EH (cell line): ENCODE data around the gene ZNF513.
"Not testable (repeated sequence)": the region's sequence is repeated elsewhere in the genome, so short reads cannot be mapped to it uniquely, and the experiment has no call there.

Experiments
- DNase-seq: peaks from one replicate; pipeline ENCODE4 v3.0.0-alpha.2; 2015; ENCODE audit warnings: low read depth

Gene ZNF513, protein sequence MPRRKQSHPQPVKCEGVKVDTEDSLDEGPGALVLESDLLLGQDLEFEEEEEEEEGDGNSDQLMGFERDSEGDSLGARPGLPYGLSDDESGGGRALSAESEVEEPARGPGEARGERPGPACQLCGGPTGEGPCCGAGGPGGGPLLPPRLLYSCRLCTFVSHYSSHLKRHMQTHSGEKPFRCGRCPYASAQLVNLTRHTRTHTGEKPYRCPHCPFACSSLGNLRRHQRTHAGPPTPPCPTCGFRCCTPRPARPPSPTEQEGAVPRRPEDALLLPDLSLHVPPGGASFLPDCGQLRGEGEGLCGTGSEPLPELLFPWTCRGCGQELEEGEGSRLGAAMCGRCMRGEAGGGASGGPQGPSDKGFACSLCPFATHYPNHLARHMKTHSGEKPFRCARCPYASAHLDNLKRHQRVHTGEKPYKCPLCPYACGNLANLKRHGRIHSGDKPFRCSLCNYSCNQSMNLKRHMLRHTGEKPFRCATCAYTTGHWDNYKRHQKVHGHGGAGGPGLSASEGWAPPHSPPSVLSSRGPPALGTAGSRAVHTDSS

DNA sequence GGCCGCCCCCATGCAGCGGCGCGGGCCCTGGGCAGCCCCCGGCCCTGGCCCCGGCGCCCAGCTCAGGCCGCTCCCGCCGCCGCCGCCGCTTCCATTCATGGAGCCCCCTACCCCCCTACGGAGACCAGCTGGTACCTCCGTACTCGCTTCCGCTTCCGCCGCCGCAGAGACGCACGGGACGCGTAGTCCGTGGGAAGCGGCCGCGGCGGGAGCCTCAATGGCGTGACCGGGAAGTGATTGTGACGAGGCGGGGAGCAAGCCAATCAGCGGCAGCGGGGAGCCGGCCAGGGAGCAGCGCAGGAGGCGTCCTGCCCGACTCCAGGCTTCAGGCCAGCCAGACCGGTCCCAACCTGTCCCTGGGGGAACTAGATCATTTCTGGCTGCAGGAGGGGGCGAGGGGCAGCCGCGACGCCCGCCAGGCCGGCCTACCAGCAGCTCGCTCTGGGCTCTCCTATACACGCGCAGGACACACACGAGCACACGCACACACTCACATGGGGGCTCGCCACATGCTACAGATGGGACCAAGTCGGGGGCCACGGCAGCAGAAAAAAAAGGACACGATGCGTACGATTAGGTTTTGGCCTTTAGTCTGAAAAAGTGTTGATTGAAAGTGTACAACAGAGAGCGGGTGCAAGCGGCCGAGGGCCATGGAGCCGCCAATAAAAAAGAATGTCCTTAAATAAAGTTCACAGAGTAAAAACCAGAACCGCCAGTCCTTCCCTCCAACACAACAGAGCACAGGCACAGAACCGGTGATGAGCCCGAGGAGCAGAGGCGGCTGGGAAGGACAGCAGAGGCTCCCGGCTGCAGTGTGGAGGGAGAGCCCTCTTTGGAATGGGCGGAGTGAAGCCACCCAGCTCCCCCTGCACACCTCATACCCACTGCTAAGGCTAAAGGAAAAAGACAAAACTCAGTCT, at the start of gene ZNF513:
ZNF513 (minus strand) TSS at position 109 of the 920 bp plus-strand sequence. CDS start 208 bp downstream, outside the sequence.
- peak; percentile 94 for DNase-seq

DNA sequence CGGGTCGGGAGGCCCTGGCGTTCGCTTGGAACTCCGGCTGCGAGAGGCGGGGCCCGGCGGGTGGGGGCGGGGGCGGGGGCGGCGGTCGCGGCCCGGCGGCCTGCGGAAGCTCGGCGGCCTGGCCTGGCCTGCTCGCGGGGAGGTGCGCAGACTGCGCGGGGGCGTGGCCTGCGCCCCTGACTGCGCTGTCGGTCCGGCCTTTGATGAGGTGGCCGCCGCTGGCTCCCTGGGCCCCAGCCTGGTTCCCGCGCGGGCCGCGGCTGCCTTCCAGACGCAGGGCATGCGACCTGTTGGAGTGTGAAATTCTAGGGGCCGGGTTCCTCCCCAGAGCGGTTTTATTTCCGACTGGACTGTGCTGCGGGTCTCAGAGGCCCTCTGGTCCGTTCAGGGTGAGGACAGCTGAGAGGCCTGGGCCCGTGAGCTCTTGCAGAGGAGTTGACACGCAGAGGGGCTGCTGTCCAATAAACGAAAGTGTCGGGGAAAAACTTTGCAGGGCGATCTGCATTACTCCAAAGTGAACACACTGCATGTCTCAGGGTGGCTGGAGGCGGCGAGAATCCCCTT, 48.5 kb upstream of the ZNF513 start:
- peak; percentile 88 for DNase-seq

DNA sequence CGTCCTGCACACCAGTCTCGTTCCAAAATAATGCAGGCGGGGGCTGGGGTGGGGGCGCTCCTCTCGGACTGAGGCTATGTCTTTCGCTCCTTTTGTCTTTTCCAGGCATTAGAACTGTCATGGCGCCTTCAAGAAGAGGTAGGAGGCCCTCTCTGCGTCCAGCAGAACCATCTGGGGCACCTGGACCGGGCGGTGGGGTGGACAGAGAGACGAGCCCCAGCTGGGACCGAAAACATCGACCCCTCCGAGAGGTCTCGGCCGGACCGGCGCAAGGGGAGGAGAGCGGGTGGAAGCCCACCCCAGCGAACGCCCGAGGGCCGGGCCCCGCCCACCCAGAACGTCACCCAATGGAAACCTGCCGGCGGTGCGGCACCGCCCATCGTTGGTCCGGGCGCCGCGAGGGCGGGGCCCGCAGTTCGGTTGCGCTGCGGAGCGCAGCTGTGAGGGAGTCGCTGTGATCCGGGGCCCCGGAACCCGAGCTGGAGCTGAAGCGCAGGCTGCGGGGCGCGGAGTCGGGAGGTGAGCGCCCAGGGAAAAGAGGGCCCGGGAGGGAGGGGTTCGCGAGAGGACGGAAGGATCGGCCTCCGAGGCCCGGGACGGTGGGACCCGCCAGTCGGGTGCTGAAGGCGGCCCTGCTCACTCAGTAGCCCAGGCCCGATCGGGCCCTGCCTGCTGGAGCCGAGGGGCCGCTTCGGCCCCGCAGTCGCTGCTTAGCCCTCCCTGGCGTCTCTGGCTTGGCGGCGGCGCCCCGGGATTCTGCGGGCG, 47.9 kb upstream of the ZNF513 start, which contains the start of gene NRBP1:
NRBP1 (plus strand) TSS at position 419 of the 765 bp plus-strand sequence. CDS start 4,643 bp downstream, outside the sequence.
- peak; percentile 89 for DNase-seq

DNA sequence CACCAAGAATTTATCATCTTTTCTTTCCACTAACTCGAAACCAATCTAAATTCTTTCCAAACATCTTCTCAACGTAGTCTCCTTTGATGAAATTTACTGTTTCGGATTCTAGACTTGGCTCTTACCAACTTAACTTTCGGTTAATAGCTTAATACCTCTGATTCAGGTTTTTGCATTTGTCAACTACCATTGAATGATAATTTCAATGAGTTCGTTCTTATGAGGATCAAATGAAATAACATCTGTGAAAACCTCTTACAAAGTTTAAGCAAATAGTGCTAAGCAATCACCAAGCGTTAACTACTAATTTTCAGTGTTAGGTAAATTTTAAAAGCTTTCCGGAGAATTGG, 47.3 kb upstream of the ZNF513 start:
- peak; percentile 13 for DNase-seq

DNA sequence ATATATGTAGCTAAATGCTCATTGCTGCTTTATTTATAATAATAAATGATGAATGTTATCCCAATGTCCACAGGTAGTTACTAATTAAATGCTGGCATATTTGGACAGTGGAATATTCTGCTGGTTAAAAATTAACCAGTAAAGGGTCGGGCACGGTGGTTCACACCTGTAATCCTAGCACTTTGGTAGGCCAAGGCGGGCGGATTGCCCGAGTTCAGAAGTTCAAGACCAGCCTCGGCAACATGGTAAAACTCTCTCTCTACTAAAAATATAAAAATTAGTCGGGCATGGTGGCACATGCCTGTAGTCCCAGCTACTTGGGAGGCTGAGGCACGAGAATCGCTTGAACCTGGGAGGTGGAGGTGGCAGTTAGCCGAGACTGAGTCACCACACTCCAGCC, 44.5 kb upstream of the ZNF513 start:
- DNase-seq, result not testable (repeated sequence)

DNA sequence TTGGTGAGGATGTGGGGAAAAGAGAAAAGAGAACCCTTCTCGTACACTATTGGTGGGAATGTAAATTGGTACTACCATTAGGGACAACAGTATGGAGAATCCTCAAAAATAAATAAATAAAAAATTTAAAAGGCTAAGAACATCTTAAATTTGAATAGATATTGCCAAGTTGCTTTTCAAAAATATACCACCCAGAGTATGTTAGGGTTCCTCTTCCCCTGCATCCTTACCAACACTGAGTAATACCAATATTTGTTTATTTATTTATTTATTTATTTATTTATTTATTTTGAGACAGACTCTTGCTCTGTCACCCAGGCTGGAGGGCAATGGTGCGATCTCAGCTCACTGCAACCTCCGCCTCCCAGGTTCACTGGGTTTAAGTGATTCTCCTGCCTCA, 42.4 kb upstream of the ZNF513 start:
- DNase-seq, result no peak

DNA sequence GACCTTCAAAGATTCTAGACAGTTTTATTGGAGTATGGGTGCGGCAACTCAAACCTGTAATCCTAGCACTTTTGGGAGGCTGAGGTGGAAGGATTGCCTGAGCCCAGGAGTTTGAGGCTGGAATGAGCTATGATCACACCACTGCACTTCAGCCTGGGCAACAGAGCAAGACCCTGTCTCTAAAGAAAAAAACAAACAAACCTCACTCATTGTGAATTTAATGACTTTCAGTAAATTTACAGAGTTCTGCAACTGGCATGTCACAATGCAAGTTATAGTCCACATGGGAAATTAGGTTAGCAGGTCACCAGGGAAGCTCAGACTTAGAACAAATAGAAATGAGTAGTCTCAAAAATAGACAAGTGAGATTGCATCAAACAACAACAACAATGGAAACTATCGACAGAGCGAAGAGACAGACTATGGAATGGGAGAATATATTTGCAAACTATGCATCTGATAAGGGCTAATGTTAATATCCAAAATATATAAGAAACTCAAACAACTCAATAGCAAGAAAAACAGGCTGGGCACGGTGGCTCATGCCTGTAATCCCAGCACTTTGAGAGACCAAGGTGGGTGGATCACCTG, 41.2 kb upstream of the ZNF513 start:
- DNase-seq, result no peak

DNA sequence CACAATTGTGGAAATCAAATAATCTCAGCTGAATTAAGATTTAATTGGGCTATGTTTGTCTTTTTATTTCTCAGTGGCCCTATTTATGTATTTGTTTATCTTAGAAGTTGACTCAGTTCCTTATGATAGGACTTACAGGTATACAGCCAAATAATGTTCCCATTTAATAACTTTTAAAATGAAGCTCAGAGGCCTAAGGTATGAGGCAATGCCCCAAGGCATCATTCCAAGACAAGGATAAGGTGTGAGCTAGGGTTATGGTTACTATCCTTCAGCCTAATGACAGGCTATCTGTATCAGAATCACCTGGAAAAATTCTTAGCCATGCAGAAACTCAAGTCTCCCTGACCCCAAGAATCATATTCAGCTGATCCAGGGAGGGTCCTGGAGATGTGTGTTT, 40.5 kb upstream of the ZNF513 start:
- no peak for DNase-seq

DNA sequence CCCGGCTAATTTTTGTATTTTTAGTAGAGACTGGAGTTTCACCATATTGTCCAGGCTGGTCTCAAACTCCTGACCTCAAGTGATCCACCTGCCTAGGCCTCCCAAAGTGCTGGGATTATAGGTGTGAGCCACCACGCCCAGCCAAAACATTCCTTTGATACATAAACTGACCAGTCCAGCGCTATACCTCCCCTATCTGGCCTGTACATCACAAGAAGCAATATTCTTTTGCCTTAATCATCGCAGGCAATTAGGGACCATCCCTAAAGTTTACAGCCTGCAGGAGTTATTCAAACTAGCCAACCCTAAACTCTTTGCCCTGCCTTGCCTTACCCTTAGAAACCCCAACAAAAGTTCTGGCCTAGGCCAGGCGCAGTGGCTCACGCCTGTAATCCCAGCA, 35.6 kb upstream of the ZNF513 start:
- DNase-seq, result no peak

DNA sequence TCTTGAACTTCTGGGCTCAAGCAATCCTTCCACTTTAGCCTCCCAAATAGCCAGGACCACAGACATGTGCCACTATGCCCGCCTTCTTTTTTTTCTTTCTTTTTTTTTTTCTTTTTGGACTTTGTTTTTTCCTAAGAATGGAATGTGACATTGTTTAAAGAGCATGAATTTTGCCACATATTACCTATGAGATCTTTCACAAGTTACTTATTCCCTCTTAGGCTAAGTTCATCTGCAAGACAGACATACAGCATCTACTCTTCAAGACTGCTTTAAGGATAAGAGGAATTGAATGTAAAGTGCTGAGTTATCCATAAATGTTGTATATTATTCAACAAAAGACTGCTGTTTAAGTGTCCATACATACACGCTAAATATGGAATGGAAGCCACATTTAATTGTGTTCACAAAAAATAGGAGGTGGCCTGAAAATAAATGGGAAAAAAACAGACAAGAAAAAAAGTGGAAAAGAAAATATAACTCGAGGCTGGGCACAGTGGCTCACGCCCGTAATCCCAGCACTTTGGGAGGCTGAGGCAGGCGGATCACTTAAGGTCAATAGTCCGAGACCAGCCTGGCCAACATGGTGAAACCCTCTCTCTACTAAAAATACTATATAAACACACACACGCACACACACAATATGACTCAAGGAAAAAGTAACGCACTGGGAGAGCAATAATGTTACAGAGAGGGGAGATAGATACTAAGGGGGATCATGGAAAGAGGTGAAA, 32.1 kb upstream of the ZNF513 start:
- DNase-seq, result no peak

DNA sequence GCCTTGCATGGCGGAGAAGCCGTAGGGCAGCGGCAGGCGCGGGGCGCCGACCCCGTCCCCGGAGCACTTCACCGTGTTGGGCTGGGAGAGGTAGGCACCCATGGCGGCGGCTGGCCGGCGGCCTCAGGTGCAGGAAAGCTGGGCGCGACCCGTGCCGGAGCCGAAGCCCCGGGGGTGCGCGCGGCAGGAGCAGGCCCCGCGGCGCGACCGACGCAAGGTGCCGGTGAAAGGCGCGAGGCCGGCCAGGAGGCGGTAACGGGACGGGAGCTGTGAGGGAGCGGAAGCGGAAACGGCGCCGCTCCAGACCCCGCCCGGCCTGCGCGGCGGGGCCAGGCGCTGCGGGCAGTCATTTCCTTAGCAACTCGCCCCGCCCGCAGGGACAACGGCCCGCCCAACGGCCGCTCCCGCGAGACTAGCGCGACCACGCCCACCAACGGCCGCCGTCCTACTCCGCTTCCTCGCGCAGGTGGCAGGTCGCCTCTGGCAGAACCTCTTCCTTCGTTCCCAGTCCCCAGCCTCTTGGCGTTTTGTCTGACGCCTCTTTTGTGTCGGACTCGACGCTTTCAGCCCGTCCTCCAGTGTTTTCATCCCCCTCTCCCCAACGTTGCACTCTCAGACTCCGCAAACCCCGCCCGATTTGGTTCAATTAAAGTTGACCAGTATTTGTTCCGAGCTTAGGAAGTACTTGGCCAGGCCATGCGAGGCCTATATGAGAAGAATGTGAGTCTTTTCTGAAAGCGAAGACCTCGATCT, 29.0 kb upstream of the ZNF513 start, which contains the start of gene PPM1G:
PPM1G (minus strand) TSS at position 271 of the 753 bp plus-strand sequence; CDS start at position 102, 169 bp downstream.
- peak; percentile 92 for DNase-seq

DNA sequence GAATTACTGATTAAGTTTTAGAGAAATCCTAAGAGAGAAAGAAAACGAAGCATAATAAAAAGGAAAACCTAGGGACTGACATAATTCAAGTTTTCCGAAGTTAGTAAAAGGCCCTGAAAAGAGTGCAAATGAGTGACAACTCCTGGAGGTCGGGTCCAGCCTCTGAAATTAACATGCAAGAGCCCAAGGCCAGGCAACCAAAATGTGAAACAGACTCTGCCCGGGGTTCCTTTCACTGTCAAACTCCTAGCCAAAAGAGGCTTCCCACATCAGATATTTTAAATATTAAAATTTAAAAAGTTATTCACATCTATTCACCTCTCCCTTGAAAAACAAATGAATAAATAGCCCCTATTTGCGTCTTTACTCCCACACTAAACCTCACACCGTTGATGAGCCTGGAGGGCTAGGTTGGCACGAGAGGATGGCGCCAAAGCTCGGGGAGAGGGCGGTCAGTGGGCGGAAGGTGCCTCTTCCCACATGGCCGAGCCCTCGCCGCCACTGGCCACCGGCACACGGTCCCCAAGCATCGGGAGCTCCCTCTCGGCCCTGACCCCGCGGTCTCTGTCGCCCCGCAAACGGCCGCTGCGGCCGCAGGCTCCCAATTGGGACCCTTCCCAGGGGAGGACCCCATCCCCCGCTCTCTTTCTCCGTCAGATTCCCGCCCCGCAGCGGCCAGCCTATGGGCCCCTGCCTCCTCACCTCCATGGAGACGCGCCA, 28.2 kb upstream of the ZNF513 start:
- peak; percentile 25 for DNase-seq

DNA sequence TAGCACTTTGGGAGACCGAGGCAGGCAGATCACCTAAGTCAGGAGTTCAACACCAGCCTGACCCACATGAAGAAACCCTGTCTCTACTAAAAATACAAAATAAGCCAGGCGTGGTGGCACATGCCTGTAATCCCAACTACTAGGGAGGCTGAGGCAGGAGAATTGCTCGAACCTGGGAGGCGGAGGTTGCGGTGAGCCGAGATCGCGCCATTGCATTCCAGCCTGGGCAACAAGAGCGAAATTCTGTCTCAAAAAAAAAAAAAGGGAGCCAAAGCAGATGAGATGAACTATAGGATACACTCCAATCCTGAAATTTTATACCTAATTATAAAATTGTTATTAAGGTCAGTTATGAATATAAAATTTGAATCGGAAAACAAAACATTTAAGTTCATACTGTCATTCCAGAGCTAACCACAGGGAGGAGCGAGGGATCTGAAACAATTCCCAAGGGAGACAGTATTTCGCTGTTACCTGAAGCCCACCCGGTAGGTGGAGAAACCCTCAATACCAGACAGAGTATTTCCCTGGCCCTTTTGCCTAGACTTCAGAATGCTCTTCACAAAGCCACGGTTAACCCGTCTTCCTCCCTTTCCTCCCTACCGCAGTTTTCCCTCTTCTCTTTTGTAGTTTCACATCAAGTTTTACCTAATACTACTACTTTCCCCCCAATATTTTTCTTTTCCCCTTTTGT, 27.4 kb upstream of the ZNF513 start:
- peak; percentile 44 for DNase-seq

DNA sequence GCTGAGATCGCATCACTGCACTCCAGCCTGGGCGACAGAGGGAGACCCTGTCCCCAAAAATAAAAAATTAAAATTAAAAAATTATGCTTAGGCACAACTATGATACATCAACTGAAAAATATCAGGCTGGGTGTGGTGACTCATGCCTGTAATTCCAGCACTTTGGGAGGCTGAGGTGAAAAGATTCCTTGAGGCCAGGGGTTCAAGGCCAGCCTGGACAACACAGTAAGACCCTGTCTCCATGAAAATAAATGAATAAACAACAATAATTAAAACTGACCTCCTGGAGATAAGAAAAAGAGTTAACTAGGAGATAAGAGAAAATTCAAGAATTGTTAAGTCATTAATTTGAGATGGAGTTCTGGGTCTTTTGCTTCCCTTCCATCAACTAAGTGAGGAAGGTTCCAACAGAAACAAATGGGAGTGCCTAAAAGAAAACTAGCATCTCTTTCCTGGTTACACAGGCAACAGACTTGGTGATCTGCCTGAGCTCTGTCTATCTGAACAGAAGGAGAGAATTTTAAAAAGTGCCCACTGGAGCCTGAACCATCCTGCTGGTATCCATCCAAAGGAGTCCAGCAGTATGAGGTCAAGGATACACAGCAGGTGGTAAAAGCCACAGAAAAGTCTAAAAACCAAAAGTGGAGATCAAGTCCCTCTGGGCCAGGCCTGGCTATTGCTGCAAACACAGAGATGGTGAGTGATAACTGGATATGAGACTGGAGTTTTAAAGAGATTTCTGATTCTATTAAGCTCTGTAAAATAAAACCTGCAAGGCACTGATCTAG, 20.0 kb upstream of the ZNF513 start:
- DNase-seq, result peak; percentile 35

DNA sequence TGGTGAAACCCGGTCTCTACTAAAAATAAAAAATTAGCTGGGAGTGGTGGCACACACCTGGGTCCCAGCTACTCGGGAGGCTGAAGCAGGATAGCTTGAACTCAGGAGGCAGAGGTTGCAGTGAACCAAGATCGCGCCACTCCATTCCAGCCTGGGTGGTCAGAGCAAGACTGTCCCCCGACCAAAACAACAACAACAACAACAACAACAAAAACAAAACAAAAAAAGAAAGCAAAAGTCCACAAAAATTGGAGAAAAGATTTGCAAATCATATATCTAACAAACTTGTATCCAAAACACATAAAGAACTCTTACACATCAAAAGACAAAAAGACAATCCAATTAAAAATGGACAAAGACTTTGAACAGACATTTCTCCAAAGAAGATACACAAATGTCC, 18.4 kb upstream of the ZNF513 start:
- no peak for DNase-seq

DNA sequence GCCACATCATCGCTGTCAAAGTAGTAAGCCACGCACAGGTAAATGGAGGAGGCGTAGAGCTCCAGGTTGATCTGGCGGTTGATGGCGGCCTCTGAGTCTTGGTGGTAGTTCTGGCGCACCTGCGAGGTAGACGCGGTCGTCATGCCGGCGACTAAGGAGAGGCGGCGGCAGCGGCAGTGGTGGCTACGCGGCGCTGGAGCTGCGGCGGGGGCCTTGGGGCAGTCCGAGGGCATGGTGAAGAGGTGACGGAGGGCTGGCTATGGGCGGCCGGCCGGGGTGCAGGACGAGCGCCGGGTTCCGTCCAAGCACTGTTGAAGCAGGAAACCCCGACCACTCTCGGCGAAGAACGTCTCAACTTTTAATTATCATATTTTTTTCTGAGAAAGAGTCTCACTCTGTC, 12.7 kb upstream of the ZNF513 start:
- DNase-seq, result no peak
